HCT116 (cell line): ENCODE measurements around the gene ACYP1.

Source experiments
- POLR2A ChIP-seq: IDR thresholded peaks from 2 replicates; pipeline ENCODE4 v1.7.0; 2011; ENCODE audit warnings: borderline replicate concordance; ENCODE audit not compliant: insufficient read depth, insufficient read length; ENCODE audit errors: extremely low read depth
- SIN3A ChIP-seq: IDR thresholded peaks from 2 replicates; pipeline ENCODE4 v1.6.1; 2012; ENCODE audit warnings: low read depth
- TCF7L2 ChIP-seq: IDR thresholded peaks from 2 replicates; pipeline ENCODE4 v1.7.0; 2011; ENCODE audit warnings: borderline replicate concordance, inconsistent platforms; ENCODE audit not compliant: insufficient read depth, insufficient read length; ENCODE audit errors: extremely low read depth
- TF ChIP-seq, protein P1 (sequence below), 3 experiments: fragments of 200-600 bp in 1 of 3; sonication (generic) in 1 of 3; IDR thresholded peaks in 2 of 3; conservative IDR thresholded peaks in 1 of 3; 2 replicates each; pipeline ENCODE4 v1.5.1; 2012 to 2017; ENCODE audit warnings: low read depth in 2 of 3, low read length in 2 of 3, antibody characterized with exemption in 1 of 3, borderline replicate concordance in 1 of 3, control low read depth in 1 of 3, mild to moderate bottlenecking in 1 of 3, mixed read lengths in 1 of 3, mixed run types in 1 of 3, moderate library complexity in 1 of 3; ENCODE audit not compliant: insufficient read depth in 1 of 3
- TF ChIP-seq, protein P2 (sequence below): IDR thresholded peaks from 2 replicates; pipeline ENCODE4 v1.6.1; 2012
- TF ChIP-seq, protein P3 (sequence below): IDR thresholded peaks from 2 replicates; pipeline ENCODE4 v1.6.1; 2012; ENCODE audit warnings: low read depth

DNA sequence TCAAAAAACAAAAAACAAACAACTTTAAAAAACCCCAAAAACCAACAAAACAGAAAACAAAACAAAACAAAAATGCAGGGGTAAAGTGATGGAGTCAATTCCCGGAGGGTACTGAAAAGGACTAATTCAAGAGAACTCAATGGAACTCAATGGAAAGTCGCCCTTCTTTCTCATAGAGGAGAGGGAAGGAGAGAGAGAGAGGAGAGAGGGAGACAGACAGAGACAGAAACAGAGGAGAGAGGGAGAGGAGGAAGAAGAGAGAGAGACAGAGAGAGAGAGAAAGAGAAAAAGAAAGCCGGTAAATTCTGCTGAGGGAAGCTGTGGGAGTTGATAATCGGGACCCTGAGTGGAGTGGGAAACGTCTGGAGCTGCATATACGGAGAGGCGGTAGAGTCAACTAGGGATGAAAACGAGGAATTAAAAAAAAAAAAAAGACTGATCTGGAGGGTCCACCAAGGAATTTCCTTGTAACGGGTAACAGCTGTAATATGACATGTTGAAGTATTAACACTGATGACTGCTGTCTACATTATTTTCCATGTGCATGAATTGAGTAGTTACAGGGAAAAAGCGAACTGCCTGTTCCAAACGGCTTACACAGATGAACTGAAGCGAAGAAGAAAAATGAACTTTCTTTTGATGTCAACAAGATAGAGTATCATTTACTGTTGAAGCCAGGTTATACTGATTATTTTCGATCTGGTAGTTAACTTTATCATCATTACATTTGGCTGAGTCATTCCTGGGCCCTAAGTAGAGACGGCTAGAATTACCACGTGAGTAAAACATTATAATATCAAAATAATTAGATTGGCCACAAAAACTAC is 4.7 kb upstream of the ACYP1 start:
- TF ChIP-seq, protein P1, sequence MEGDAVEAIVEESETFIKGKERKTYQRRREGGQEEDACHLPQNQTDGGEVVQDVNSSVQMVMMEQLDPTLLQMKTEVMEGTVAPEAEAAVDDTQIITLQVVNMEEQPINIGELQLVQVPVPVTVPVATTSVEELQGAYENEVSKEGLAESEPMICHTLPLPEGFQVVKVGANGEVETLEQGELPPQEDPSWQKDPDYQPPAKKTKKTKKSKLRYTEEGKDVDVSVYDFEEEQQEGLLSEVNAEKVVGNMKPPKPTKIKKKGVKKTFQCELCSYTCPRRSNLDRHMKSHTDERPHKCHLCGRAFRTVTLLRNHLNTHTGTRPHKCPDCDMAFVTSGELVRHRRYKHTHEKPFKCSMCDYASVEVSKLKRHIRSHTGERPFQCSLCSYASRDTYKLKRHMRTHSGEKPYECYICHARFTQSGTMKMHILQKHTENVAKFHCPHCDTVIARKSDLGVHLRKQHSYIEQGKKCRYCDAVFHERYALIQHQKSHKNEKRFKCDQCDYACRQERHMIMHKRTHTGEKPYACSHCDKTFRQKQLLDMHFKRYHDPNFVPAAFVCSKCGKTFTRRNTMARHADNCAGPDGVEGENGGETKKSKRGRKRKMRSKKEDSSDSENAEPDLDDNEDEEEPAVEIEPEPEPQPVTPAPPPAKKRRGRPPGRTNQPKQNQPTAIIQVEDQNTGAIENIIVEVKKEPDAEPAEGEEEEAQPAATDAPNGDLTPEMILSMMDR (IDR thresholded peaks at IDR 0.05 in 2 of 3, conservative IDR thresholded peaks at IDR 0.05 in 1 of 3; ENCODE audit: borderline replicate concordance in 1 of 3, insufficient read depth in 1 of 3, low read depth in 2 of 3, low read length in 2 of 3): no peak
- TF ChIP-seq, protein P2, sequence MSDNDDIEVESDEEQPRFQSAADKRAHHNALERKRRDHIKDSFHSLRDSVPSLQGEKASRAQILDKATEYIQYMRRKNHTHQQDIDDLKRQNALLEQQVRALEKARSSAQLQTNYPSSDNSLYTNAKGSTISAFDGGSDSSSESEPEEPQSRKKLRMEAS: no peak
- TF ChIP-seq POLR2A: no peak
- no peak for TF ChIP-seq SIN3A
- TF ChIP-seq, protein P3, sequence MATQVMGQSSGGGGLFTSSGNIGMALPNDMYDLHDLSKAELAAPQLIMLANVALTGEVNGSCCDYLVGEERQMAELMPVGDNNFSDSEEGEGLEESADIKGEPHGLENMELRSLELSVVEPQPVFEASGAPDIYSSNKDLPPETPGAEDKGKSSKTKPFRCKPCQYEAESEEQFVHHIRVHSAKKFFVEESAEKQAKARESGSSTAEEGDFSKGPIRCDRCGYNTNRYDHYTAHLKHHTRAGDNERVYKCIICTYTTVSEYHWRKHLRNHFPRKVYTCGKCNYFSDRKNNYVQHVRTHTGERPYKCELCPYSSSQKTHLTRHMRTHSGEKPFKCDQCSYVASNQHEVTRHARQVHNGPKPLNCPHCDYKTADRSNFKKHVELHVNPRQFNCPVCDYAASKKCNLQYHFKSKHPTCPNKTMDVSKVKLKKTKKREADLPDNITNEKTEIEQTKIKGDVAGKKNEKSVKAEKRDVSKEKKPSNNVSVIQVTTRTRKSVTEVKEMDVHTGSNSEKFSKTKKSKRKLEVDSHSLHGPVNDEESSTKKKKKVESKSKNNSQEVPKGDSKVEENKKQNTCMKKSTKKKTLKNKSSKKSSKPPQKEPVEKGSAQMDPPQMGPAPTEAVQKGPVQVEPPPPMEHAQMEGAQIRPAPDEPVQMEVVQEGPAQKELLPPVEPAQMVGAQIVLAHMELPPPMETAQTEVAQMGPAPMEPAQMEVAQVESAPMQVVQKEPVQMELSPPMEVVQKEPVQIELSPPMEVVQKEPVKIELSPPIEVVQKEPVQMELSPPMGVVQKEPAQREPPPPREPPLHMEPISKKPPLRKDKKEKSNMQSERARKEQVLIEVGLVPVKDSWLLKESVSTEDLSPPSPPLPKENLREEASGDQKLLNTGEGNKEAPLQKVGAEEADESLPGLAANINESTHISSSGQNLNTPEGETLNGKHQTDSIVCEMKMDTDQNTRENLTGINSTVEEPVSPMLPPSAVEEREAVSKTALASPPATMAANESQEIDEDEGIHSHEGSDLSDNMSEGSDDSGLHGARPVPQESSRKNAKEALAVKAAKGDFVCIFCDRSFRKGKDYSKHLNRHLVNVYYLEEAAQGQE: no peak
- no peak for TF ChIP-seq TCF7L2
